ENCODE results near the gene KCNMB1. TPM values are rescaled to one million over a fixed set of nuclear protein-coding genes. Genes with fewer than 3 reads are reported as not detected.

Gene KCNMB1
- total and polyA plus RNA-seq, 2 donors (not counting 3 experiments of a cell fraction or from before 2014, with no cell fraction given) = 0.15 to 0.29 TPM

- POLR2A ChIA-PET = no interaction called here
- no peak for DNase-seq (ENCODE audit: low read depth, low spot score)
- BruUV-seq (replicated peaks) = no TSS peak
- Histone ChIP-seq H3K9me3 (replicated peaks; ENCODE audit: control insufficient read depth, insufficient read depth, low read length) (no peaks in the 10 kb centered on the region), H3K9me1 (replicated peaks; ENCODE audit: control insufficient read depth, extremely low read depth, insufficient read depth, low read length) (no peaks in the 10 kb centered on the region), H3K4me2 (ENCODE audit: insufficient read depth, low read length) (no peak overlapping the region), H3K79me2 (ENCODE audit: control insufficient read depth, insufficient read depth, low read length) (no peaks in the 10 kb centered on the region), H3K9ac (replicated peaks; ENCODE audit: extremely low read depth, insufficient read depth, low read length) (no peak overlapping the region), H2AFZ (ENCODE audit: low read depth, low read length) (no peak overlapping the region), H3K27ac (ENCODE audit: insufficient read depth, low read depth, low read length) (no peak overlapping the region), H3K4me3 (replicated peaks in 1 of 3; ENCODE audit: insufficient read depth in 1 of 3, low read depth in 1 of 3, low read length in 3 of 3) (no peak overlapping the region), H3K27me3 (ENCODE audit: control insufficient read depth in 2 of 2, insufficient read depth in 2 of 2, low read length in 2 of 2) (no peaks in the 10 kb centered on the region), H3K4me1 (ENCODE audit: control insufficient read depth, extremely low read depth, insufficient read depth, low read length) (no peaks in the 10 kb centered on the region), H4K20me1 (replicated peaks; ENCODE audit: control insufficient read depth, extremely low read depth, insufficient read depth, low read length) (no peaks in the 10 kb centered on the region), H3K36me3 (ENCODE audit: control insufficient read depth in 2 of 2, extremely low read depth in 1 of 2, insufficient read depth in 2 of 2, low read length in 2 of 2) (no peaks in the 10 kb centered on the region)
- intact Hi-C loops (cut with micrococcal nuclease) = no loop called here
- dilution Hi-C loops (cut with MboI; ENCODE audit: extremely low pct_ligation_motif_present, low sequenced_read_pairs) = no loop called here
- no peak for FAIRE-seq
- TF ChIP-seq CTCF (IDR thresholded peaks at IDR 0.05; ENCODE audit: extremely low read depth in 1 of 2, insufficient read depth in 1 of 2, low read depth in 1 of 2, low read length in 2 of 2) (no peak), EZH2 (IDR thresholded peaks at IDR 0.05; ENCODE audit: borderline replicate concordance, low read depth, low read length, severe bottlenecking) (no peak), FOS (IDR thresholded peaks at IDR 0.05; ENCODE audit: borderline replicate concordance, insufficient read depth, low read length) (no peak), MYC (IDR thresholded peaks at IDR 0.05; ENCODE audit: low read depth, low read length) (no peak), POLR2AphosphoS5 (IDR thresholded peaks at IDR 0.05; ENCODE audit: insufficient read depth, low read depth, low read length) (no peak), JUN (IDR thresholded peaks at IDR 0.05; ENCODE audit: borderline replicate concordance, insufficient read depth, insufficient read length, low read depth) (no peak), GATA2 (IDR thresholded peaks at IDR 0.05; ENCODE audit: insufficient read depth, insufficient read length, low read depth, low read length) (no peak), MAX (IDR thresholded peaks at IDR 0.05; ENCODE audit: insufficient read depth, insufficient read length) (no peak), POLR2A (IDR thresholded peaks at IDR 0.05; ENCODE audit: low read depth, low read length) (no peak)
- CTCF ChIA-PET = interaction anchor here (0.5 to 1.4 kb wide), 3 partner anchors 13 to 19 kb away, joined by 3 to 4 read pairs (median 4); partner anchors contain the start of gene KCNMB1
Observed at GRCh38 chr5:170408226-170408625, 19.1 kb upstream of the KCNMB1 start.

Data from endothelial cell of umbilical vein (primary cell).